Mesendoderm (in vitro differentiated cells): Measurements from ENCODE around the gene RASSF7.

ENCODE experiments used
- DNase-seq: peaks from one replicate; pipeline ENCODE4 v3.0.0; 2013
- H2AK5ac ChIP-seq: 2 replicates; pipeline ENCODE4 v1.6.1; 2013; ENCODE audit warnings: low read length, inconsistent platforms
- H2BK120ac ChIP-seq: 2 replicates; pipeline ENCODE4 v1.6.1; 2013; ENCODE audit warnings: low read depth, mild to moderate bottlenecking, low read length, moderate library complexity, mixed read lengths
- H2BK15ac ChIP-seq: replicated peaks from 2 replicates; pipeline ENCODE4 v1.6.1; 2013; ENCODE audit warnings: low read depth, mild to moderate bottlenecking, moderate library complexity
- H2BK5ac ChIP-seq: 2 replicates; pipeline ENCODE4 v1.6.1; 2013; ENCODE audit warnings: low read length, inconsistent platforms
- H3K18ac ChIP-seq: 2 replicates; pipeline ENCODE4 v1.6.1; 2013; ENCODE audit warnings: mild to moderate bottlenecking, low read length, mixed read lengths
- H3K23ac ChIP-seq: one replicate; pipeline ENCODE4 v1.6.1; 2013; ENCODE audit warnings: low read length
- H3K27ac ChIP-seq: 2 replicates; pipeline ENCODE4 v1.5.1; 2013; ENCODE audit warnings: low read depth, mild to moderate bottlenecking, inconsistent platforms, low read length, moderate library complexity
- H3K27me3 ChIP-seq: 2 replicates; pipeline ENCODE4 v1.6.1; 2013; ENCODE audit warnings: low read length, control low read depth, mild to moderate bottlenecking, inconsistent platforms; ENCODE audit not compliant: insufficient read depth, poor library complexity
- H3K36me3 ChIP-seq: 2 replicates; pipeline ENCODE4 v1.6.1; 2013; ENCODE audit warnings: low read length, inconsistent platforms; ENCODE audit not compliant: control insufficient read depth, insufficient read depth
- H3K4ac ChIP-seq: one replicate; pipeline ENCODE4 v1.6.1; 2013; ENCODE audit warnings: low read depth, mild to moderate bottlenecking, low read length, moderate library complexity
- H3K4me1 ChIP-seq: 2 replicates; pipeline ENCODE4 v1.6.1; 2013; ENCODE audit warnings: low read depth, low read length, inconsistent platforms; ENCODE audit not compliant: control insufficient read depth
- H3K4me2 ChIP-seq: 2 replicates; pipeline ENCODE4 v1.6.1; 2013; ENCODE audit warnings: low read length
- H3K4me3 ChIP-seq: 2 replicates; pipeline ENCODE4 v1.5.1; 2013; ENCODE audit warnings: mild to moderate bottlenecking, low read length
- H3K56ac ChIP-seq: one replicate; pipeline ENCODE4 v1.6.1; 2013; ENCODE audit warnings: low read length
- H3K79me1 ChIP-seq: 2 replicates; pipeline ENCODE4 v1.6.1; 2013; ENCODE audit warnings: low read length, inconsistent platforms
- H3K79me2 ChIP-seq: 2 replicates; pipeline ENCODE4 v1.6.1; 2013; ENCODE audit warnings: mild to moderate bottlenecking, low read length; ENCODE audit not compliant: control insufficient read depth, insufficient read depth
- H3K9ac ChIP-seq: 2 replicates; pipeline ENCODE4 v1.6.1; 2013; ENCODE audit warnings: low read length, inconsistent platforms
- H4K5ac ChIP-seq: one replicate; pipeline ENCODE4 v1.6.1; 2013; ENCODE audit warnings: low read length
- H4K8ac ChIP-seq: one replicate; pipeline ENCODE4 v1.6.1; 2013; ENCODE audit warnings: low read depth, mild to moderate bottlenecking, control low read depth, low read length, moderate library complexity
- WGBS: extraction: QIAGEN DNeasy Blood & Tissue Kit; methylation state at CpG from one replicate; pipeline ENCODE4 v1.1.7; 2013; ENCODE audit warnings: low lambda C conversion rate, missing lambda C conversion rate; ENCODE audit not compliant: insufficient coverage; ENCODE audit errors: extremely low coverage; 5-methylcytosine and 5-hydroxymethylcytosine counted together

Gene RASSF7

DNA sequence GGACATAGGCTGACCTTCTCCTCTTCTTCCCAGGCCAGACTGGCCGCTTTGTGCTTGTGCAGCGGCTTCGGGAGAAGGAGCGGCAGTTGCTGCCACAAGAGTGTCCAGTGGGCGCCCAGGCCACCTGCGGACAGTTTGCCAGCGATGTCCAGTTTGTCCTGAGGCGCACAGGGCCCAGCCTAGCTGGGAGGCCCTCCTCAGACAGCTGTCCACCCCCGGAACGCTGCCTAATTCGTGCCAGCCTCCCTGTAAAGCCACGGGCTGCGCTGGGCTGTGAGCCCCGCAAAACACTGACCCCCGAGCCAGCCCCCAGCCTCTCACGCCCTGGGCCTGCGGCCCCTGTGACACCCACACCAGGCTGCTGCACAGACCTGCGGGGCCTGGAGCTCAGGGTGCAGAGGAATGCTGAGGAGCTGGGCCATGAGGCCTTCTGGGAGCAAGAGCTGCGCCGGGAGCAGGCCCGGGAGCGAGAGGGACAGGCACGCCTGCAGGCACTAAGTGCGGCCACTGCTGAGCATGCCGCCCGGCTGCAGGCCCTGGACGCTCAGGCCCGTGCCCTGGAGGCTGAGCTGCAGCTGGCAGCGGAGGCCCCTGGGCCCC is 1.4 kb downstream of the RASSF7 start:
- Histone ChIP-seq H2BK15ac (no peak overlapping the region), H3K27ac (no peak overlapping the region), H2BK5ac (no peak overlapping the region), H3K4me2 (no peak overlapping the region), H3K36me3 (no peaks in the 10 kb centered on the region), H2AK5ac (no peak overlapping the region), H3K4ac (no peak overlapping the region), H4K8ac (no peak overlapping the region), H4K5ac (no peak overlapping the region), H3K56ac (peak overlapping the region; percentile 89), H2BK120ac (no peak overlapping the region), H3K27me3 (no peaks in the 10 kb centered on the region), H3K4me1 (peaks cover 2% of the 10 kb centered on the region), H3K4me3 (no peak overlapping the region), H3K18ac (no peak overlapping the region), H3K23ac (no peak overlapping the region), H3K79me2 (no peaks in the 10 kb centered on the region), H3K79me1 (peaks cover 2% of the 10 kb centered on the region), H3K9ac (peak overlapping the region; percentile 84)
- no peak for DNase-seq
- WGBS: no CpG with 5 or more reads among the region's 29 CpGs

GRCh38 chr11:563066-563811 is 2.5 kb downstream of the RASSF7 start:
- no peak overlapping the region for H3K4me2 ChIP-seq
- H3K56ac ChIP-seq: no peak overlapping the region
- H3K9ac ChIP-seq: no peak overlapping the region
- H3K36me3 ChIP-seq: no peaks in the 10 kb centered on the region
- H3K4me3 ChIP-seq: no peak overlapping the region
- H4K8ac ChIP-seq: no peak overlapping the region
- H3K79me1 ChIP-seq: peaks cover 2% of the 10 kb centered on the region
- no peak overlapping the region for H2AK5ac ChIP-seq
- no peaks in the 10 kb centered on the region for H3K27me3 ChIP-seq
- no peak overlapping the region for H2BK5ac ChIP-seq
- no peak for DNase-seq
- H3K4ac ChIP-seq: no peak overlapping the region
- no peak overlapping the region for H4K5ac ChIP-seq
- no peak overlapping the region for H2BK120ac ChIP-seq
- H3K79me2 ChIP-seq: no peaks in the 10 kb centered on the region
- no peak overlapping the region for H3K18ac ChIP-seq
- no peak overlapping the region for H3K27ac ChIP-seq
- H2BK15ac ChIP-seq: no peak overlapping the region
- H3K4me1 ChIP-seq: peaks cover 2% of the 10 kb centered on the region
- WGBS: no CpG with 5 or more reads among the region's 18 CpGs
- H3K23ac ChIP-seq: no peak overlapping the region

- no CpG with 5 or more reads among the region's 12 CpGs for WGBS
- Histone ChIP-seq H3K9ac (no peak overlapping the region), H3K27me3 (no peaks in the 10 kb centered on the region), H3K79me1 (peaks cover 2% of the 10 kb centered on the region), H3K23ac (no peak overlapping the region), H3K4ac (no peak overlapping the region), H4K8ac (no peak overlapping the region), H4K5ac (no peak overlapping the region), H3K4me2 (no peak overlapping the region), H3K79me2 (no peaks in the 10 kb centered on the region), H3K4me3 (no peak overlapping the region), H3K4me1 (peaks cover 2% of the 10 kb centered on the region), H3K27ac (no peak overlapping the region), H2AK5ac (no peak overlapping the region), H2BK120ac (no peak overlapping the region), H2BK15ac (no peak overlapping the region), H3K56ac (no peak overlapping the region), H3K18ac (no peak overlapping the region), H3K36me3 (no peaks in the 10 kb centered on the region), H2BK5ac (no peak overlapping the region)
- no peak for DNase-seq
Observed at GRCh38 chr11:563812-564578, 3.2 kb downstream of the RASSF7 start.

DNA sequence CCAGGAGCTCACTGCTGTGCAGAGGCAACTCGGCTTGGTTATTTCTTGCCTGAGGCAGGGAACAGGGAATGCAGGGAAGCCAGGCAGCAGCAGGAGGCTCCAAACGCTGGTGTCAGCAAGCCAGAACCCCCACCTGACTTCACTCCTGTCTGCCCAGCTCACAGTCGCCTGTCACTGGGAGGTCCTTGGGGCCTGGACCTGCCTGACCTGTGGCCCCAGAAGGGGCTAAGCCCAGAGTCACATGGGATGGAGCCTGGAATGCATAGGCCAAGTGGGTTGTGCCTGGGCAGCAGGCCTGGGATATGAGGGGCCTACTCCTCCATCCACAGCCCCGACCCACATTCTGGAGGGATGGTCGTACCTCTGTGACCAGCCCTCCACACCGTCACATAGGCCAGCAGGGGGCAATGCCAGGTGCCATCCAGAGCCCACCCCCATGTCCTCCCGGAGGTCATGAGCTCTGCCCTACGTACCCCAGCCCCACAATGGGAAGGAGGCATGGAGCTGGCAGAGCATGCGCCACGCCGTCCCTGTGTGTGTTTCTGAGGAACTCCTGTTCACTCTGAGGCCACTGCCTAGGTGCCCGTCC is 5.2 kb downstream of the RASSF7 start:
- H2AK5ac ChIP-seq: no peak overlapping the region
- no peak overlapping the region for H3K4ac ChIP-seq
- no peak overlapping the region for H2BK5ac ChIP-seq
- no peaks in the 10 kb centered on the region for H3K27me3 ChIP-seq
- no peak overlapping the region for H4K5ac ChIP-seq
- H2BK120ac ChIP-seq: no peak overlapping the region
- H3K27ac ChIP-seq: no peak overlapping the region
- H3K79me2 ChIP-seq: no peaks in the 10 kb centered on the region
- H4K8ac ChIP-seq: no peak overlapping the region
- no peaks in the 10 kb centered on the region for H3K36me3 ChIP-seq
- H2BK15ac ChIP-seq: no peak overlapping the region
- no peak overlapping the region for H3K4me2 ChIP-seq
- peak overlapping the region; percentile 15 for H3K56ac ChIP-seq
- H3K79me1 ChIP-seq: peaks cover 2% of the 10 kb centered on the region
- peak overlapping the region; percentile 19 for H3K9ac ChIP-seq
- peak; percentile 74 for DNase-seq
- WGBS: no CpG with 5 or more reads among the region's 12 CpGs
- peaks cover 2% of the 10 kb centered on the region for H3K4me1 ChIP-seq
- H3K4me3 ChIP-seq: no peak overlapping the region
- H3K23ac ChIP-seq: no peak overlapping the region
- H3K18ac ChIP-seq: no peak overlapping the region

GRCh38 chr11:567011-567628 is 6.3 kb downstream of the RASSF7 start:
- Histone ChIP-seq H2BK15ac (no peak overlapping the region), H3K4ac (no peak overlapping the region), H3K9ac (no peak overlapping the region), H2BK5ac (no peak overlapping the region), H3K36me3 (no peaks in the 10 kb centered on the region), H4K5ac (no peak overlapping the region), H4K8ac (no peak overlapping the region), H3K79me1 (no peaks in the 10 kb centered on the region), H3K4me2 (no peak overlapping the region), H3K79me2 (no peaks in the 10 kb centered on the region), H3K56ac (peak overlapping the region; percentile 49), H3K4me3 (no peak overlapping the region), H3K18ac (no peak overlapping the region), H3K27me3 (no peaks in the 10 kb centered on the region), H3K4me1 (peaks cover 2% of the 10 kb centered on the region), H3K27ac (no peak overlapping the region), H2AK5ac (no peak overlapping the region), H2BK120ac (no peak overlapping the region), H3K23ac (no peak overlapping the region)
- no peak for DNase-seq
- WGBS: no CpG with 5 or more reads among the region's 18 CpGs
